Iris pigment epithelial cell (primary cell): ENCODE results near the gene ITGB5.

Experiments used
- DNase-seq: peaks from one replicate; pipeline ENCODE4 v3.0.0-alpha.2; 2011; ENCODE audit warnings: low read depth

The ITGB5 gene

GRCh38 chr3:124893526-124893925 lies 6.4 kb upstream of the ITGB5 start:
- no peak for DNase-seq

- no peak for DNase-seq
Observed at GRCh38 chr3:124890573-124891190, 3.5 kb upstream of the ITGB5 start.

GRCh38 chr3:124888482-124889441 lies 1.6 kb upstream of the ITGB5 start:
- DNase-seq: no peak

GRCh38 chr3:124887932-124888298 lies 750 bp upstream of the ITGB5 start:
- no peak for DNase-seq

GRCh38 chr3:124886168-124887056 lies 753 bp downstream of the ITGB5 start:
- peak; percentile 60 for DNase-seq

GRCh38 chr3:124885466-124886167 lies 1.5 kb downstream of the ITGB5 start:
- peak; percentile 36 for DNase-seq

- DNase-seq: no peak
Observed at GRCh38 chr3:124884474-124885101, 2.6 kb downstream of the ITGB5 start.

- DNase-seq: peak; percentile 46
Observed at GRCh38 chr3:124883766-124884473, 3.2 kb downstream of the ITGB5 start.

- DNase-seq: peak; percentile 64
Observed at GRCh38 chr3:124882816-124883747, 4.1 kb downstream of the ITGB5 start.

- DNase-seq: peak; percentile 41
Observed at GRCh38 chr3:124881976-124882697, 5.0 kb downstream of the ITGB5 start.

- DNase-seq: no peak
Observed at GRCh38 chr3:124879337-124879680, 7.9 kb downstream of the ITGB5 start.

- peak; percentile 98 for DNase-seq
Observed at GRCh38 chr3:124878561-124879336, 8.4 kb downstream of the ITGB5 start.

- no peak for DNase-seq
Observed at GRCh38 chr3:124877674-124878073, 9.5 kb downstream of the ITGB5 start.

GRCh38 chr3:124876401-124876878 lies 10.7 kb downstream of the ITGB5 start:
- DNase-seq: no peak

- no peak for DNase-seq
Observed at GRCh38 chr3:124873226-124873625, 13.9 kb downstream of the ITGB5 start.

GRCh38 chr3:124867511-124867910 lies 19.7 kb downstream of the ITGB5 start:
- no peak for DNase-seq

- DNase-seq: no peak
Observed at GRCh38 chr3:124862006-124862405, 25.2 kb downstream of the ITGB5 start.

GRCh38 chr3:124861041-124861440 lies 26.1 kb downstream of the ITGB5 start:
- DNase-seq: no peak
